ENCODE measurements around the gene TUFT1.
"Not testable (repeated sequence)": the region's sequence is repeated elsewhere in the genome, so short reads cannot be mapped to it uniquely, and the experiment has no call there.

The TUFT1 gene

DNA sequence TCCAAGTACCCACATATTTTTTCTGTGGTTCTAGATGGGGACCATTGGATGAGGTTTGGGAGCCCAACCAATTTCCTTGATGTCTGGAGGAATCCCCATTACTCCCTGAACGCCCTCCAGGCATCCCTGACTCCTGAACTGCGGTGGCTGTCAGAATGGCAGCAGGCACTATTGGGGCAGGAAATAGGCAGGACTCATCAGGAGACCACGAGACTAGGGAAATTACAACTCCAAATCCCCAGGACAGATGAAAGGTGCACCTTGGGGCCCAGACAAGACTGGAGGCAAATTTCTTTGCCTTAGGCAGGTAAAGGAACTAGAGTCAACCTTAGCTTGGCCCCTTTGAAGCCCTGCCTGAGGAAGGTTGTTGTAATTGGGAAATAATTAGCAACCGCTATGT is 27.8 kb upstream of the TUFT1 start:
- in situ Hi-C loops (cut with MboI; ENCODE audit: low sequenced_read_pairs), result no loop called here

DNA sequence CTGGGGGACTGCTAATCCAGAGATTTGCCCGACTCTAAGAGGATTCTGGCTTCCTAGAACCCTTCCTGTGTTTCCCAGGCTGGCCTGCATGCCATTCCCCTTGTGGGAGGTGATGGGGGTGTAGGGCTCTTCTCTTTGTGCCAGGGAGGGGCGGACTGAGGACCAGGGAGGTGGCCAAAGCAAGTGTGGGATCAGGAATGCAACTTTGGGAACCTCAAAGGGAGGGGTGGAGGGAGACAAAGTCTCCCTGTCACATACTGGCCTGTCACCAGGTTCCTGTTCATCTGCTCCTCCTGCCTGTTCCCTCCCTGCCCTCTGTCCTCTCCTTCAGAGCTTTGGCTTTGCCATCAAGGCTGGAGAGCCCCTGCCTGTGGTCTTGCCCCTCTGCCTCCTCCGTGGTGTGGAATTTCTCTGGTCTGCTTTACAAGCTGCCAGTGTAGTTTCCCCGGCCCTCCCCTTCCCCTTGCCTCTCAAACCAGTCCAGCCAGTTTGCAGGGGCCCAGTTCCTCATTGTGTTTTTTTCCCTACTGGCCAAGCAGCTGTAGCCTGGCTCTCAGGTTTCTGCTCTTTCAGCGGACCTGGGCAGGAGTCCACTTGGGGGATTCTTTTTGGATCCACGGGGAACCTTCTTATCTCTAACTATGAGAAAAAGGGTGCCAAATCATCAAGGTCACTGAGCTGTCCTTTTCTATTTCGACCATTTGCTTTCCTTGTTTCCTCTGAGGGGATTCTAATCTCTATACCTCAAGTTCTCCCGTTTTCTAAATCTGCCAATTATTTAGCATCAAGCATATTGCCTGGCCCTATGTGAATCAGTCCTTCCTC is 27.1 kb upstream of the TUFT1 start:
- in situ Hi-C loops (cut with MboI; ENCODE audit: low sequenced_read_pairs), result no loop called here

DNA sequence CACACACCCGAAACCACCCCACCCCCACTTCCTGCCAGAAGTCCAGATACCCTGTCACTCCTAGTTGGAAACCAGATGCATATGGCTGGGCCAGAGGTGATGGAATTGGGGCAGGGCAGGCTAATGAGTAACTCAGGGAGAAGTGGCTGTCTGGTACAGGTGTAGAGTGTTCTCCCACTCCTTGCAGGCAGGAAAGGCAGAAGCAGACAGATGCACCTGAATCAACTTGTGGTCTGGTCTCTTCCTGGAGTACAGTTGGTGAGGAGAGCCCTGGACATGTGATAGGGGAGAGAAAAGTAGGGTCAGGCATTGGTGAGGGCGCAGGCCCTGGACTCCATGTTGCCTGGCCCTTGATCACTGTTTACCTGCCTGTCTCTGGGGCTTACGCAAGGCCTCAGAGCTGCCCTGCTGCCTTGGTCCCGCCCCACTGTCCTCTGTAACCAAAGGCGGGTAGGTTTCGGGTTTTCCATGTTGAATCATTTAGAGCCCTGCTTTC is 26.4 kb upstream of the TUFT1 start:
- in situ Hi-C loops (cut with MboI; ENCODE audit: low sequenced_read_pairs), result no loop called here

DNA sequence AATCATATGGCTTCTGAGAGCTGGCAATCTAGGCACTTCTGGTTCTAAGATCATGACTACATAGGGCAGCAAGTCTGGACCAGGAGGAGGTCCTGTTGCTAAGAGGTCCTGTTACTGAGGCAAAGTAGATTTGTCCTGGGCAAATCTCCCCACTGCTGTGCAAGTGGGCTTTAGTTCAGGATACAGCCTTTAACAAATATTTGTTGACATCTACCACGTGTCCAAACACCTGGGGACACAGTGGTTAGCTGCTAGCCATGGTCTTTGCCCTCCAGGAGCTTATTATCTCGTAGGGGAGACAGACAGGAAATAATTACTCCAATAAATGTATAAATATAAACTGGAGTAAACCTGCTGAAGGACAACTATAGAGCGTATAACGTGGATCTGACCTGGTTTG is 25.7 kb upstream of the TUFT1 start:
- in situ Hi-C loops (cut with MboI; ENCODE audit: low sequenced_read_pairs), result no loop called here

DNA sequence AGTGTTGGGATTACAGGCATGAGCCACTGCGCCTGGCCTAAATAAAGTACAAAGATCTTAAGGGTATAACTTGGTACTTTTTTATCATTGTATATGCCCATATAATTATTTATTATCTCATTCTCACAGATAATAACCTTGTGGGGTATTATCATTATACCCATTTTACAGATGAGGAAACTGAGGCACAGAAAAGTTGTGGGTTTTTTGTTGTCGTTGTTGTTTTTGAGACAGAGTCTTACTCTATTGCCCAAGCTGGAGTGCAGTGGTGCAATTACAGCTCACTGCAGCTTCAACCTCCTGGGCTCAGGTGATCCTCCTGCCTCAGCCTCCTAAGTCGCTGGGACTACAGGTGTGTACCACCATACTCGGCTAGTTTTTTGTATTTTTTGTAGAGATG is 24.8 kb upstream of the TUFT1 start:
- in situ Hi-C loops (cut with MboI; ENCODE audit: low sequenced_read_pairs), result no loop called here

DNA sequence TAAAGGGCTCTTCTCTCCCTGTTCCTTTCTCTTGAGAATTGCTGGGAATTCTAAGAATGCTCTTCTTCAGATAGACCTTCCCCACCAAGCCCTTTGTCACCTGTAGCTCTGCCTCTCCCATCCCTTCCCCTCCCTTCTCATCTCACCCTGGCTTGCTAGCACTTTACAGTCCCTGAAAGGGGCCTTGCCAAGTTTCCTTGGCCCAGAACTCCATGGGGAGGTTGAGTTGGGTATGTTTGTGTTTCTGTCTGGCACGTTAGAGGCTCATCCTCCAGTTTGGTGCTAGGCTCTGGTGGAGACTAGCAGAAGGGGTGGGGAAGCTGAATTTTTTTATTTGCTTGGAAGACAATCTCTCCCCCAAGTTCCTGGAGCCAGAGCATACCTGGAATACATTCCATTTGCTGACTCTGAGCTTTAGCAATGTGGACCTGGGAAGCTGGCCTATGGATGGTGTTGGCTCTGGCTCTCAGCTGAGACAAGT is 24.0 kb upstream of the TUFT1 start:
- in situ Hi-C loops (cut with MboI; ENCODE audit: low sequenced_read_pairs), result no loop called here

DNA sequence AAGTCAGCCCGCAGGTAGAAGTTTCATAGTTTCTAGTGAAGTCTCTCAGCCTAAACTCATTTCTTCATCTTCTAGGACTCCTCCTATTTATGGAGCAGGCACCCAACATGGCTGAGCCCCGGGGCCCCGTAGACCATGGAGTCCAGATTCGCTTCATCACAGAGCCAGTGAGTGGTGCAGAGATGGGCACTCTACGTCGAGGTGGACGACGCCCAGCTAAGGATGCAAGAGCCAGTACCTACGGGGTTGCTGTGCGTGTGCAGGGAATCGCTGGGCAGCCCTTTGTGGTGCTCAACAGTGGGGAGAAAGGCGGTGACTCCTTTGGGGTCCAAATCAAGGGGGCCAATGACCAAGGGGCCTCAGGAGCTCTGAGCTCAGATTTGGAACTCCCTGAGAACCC is 21.7 kb upstream of the TUFT1 start:
- in situ Hi-C loops (cut with MboI; ENCODE audit: low sequenced_read_pairs), result no loop called here

DNA sequence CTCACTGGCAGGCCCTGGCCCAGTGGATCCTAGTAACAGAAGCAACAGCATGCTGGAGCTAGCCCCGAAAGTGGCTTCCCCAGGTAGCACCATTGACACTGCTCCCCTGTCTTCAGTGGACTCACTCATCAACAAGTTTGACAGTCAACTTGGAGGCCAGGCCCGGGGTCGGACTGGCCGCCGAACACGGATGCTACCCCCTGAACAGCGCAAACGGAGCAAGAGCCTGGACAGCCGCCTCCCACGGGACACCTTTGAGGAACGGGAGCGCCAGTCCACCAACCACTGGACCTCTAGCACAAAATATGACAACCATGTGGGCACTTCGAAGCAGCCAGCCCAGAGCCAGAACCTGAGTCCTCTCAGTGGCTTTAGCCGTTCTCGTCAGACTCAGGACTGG is 21.2 kb upstream of the TUFT1 start:
- in situ Hi-C loops (cut with MboI; ENCODE audit: low sequenced_read_pairs), result no loop called here

DNA sequence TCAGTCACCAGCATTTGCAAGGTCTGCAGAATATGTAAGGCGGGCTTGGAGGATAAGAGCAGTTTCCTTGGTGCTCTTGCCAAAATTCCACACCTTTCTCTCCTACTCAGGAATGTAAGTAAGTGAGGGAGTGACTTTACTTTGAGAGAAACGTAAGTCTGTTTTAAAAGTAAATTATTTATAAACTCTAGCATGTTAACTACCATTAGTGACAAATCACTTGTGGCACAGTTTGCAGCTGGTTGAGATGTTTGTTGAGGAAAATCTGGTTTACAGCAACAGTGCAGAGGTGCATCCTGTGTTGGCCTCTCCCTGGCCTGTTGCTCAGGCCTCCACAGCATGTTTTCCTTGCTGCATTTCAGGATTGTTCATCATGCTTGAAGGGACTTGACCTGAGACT is 20.4 kb upstream of the TUFT1 start:
- in situ Hi-C loops (cut with MboI; ENCODE audit: low sequenced_read_pairs), result no loop called here

DNA sequence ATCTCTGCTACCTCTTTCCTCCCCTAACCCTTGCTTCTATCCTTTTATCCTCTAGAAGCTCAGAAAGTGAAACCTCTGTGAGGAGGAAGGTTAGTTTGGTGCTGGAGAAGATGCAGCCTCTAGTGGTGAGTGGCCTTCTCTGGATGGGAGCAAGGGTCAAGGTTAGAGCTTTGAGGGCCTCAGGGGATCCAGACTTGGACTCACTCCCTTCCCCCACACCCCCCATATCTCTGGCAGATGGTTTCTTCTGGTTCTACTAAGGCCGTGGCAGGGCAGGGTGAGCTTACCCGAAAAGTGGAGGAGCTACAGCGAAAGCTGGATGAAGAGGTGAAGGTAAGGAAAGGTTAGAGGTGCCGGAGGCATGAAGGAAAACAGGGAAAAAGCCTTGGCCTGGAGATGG is 19.8 kb upstream of the TUFT1 start:
- in situ Hi-C loops (cut with MboI; ENCODE audit: low sequenced_read_pairs), result no loop called here

DNA sequence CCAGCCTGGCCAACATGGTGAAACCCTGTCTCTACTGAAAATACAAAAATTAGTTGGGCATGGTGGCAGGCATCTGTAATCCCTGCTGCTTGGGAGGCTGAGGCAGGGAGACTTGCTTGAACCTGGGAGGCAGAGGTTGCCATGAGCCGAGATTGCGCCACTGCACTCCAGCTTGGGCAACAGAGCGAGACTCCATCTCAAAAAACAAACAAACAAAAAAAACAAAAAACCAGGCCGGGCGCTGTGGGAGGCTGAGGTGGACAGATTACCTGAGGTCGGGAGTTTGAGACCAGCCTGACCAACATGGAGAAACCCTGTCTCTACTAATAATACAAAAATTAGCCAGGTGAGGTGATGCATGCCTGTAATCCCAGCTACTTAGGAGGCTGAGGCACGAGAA is 17.7 kb upstream of the TUFT1 start:
- in situ Hi-C loops (cut with MboI; ENCODE audit: low sequenced_read_pairs), result not testable (repeated sequence)

DNA sequence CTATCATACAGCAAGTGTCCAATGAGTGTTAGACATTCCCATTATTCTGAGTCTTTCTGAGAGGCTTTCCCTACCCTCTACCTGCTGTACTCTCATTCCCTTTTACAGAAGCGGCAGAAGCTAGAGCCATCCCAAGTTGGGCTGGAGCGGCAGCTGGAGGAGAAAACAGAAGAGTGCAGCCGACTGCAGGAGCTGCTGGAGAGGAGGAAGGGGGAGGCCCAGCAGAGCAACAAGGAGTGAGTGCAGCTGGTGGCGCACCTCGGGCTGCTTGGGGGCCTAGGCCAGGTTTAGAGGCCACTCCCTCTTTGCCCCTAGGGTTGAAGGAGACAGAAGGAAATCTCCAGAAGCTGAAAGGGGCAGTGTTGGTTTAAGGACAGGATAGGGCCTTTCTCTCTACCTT is 16.8 kb upstream of the TUFT1 start:
- in situ Hi-C loops (cut with MboI; ENCODE audit: low sequenced_read_pairs), result no loop called here

DNA sequence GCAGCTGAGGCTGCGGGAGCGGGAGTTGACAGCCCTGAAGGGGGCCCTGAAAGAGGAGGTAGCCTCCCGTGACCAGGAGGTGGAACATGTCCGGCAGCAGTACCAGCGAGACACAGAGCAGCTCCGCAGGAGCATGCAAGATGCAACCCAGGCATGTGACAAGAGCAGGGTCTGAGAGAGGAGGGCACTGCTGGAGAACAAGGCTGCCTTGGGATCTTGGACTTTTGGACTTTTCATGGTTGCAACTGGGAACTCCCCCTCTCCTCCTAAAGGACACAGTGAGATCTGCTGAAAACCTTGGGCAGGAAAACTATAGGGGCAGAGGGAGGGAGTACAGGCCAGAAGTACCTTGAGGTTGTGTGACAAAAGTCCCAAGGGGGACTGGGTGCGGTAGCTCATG is 15.4 kb upstream of the TUFT1 start:
- in situ Hi-C loops (cut with MboI; ENCODE audit: low sequenced_read_pairs), result loop anchor here (25.0 kb wide), 1 partner anchor 313 kb away; the partner anchor contains the start of genes C2CD4D and RORC

DNA sequence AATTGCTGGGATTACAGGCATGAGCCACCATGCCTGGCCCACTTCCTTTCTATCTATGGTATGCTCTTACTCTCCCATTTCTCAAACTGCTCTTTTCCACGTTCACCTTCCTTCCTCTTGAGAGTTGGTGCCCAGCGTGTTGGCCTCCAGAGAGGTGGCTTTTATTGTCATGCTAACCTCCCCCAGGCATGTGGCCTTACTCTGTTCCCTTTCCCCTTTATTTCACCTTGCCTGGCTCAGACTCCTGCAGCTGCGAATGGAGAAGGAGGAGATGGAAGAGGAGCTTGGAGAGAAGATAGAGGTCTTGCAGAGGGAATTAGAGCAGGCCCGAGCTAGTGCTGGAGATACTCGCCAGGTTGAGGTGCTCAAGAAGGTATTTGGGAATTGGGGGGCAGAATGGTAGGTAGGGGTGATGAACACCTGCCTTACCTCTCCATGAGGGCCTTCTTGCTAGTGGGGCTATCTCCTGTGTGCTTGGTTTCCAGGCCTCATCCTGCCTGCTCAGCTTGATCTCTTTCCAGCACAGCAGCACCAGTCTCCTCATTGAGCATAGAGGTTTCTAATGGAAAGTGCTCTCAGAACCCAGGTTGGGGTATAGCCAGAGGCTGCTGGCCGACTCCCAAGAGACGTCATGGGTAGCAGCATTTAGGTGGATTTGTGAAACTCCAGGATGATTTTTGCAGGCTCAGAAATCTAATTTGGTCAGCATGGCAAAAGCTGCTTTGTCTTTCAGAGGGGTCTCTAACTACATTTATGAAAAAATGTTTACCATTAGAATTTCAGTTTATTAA is 13.2 kb upstream of the TUFT1 start:
- in situ Hi-C loops (cut with MboI; ENCODE audit: low sequenced_read_pairs), result loop anchor here (25.0 kb wide), 1 partner anchor 310 kb away; the partner anchor contains the start of genes C2CD4D and RORC

DNA sequence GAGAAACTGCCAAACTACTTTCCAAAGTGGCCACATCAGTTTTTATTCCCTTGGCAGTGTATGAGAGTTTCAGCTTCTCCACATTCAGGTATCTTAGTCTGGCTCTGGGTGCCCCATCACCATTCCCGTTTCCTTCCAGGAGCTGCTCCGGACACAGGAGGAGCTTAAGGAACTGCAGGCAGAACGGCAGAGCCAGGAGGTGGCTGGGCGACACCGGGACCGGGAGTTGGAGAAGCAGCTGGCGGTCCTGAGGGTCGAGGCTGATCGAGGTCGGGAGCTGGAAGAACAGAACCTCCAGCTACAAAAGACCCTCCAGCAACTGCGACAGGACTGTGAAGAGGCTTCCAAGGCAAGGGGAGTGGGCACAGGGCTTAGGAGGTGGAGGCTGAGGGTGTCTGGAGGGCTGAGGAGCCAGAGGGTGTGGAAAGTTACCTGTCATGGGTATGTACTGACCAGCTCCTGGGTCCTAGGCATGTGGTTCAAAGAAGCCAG is 10.9 kb upstream of the TUFT1 start:
- in situ Hi-C loops (cut with MboI; ENCODE audit: low sequenced_read_pairs), result loop anchor here (25.0 kb wide), 1 partner anchor 308 kb away; the partner anchor contains the start of genes C2CD4D and RORC

DNA sequence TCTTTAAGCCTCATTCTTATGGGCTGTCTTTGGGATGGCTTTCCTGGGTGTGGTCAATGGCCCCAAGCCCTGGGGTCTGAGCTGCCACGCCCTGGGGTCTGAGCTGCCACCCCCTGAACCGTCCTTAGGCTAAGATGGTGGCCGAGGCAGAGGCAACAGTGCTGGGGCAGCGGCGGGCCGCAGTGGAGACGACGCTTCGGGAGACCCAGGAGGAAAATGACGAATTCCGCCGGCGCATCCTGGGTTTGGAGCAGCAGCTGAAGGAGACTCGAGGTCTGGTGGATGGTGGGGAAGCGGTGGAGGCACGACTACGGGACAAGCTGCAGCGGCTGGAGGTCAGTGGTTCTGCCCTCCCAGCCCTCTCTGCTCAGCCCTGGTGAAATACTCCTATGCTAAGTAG is 10.3 kb upstream of the TUFT1 start:
- in situ Hi-C loops (cut with MboI; ENCODE audit: low sequenced_read_pairs), result loop anchor here (25.0 kb wide), 1 partner anchor 308 kb away; the partner anchor contains the start of genes C2CD4D and RORC

DNA sequence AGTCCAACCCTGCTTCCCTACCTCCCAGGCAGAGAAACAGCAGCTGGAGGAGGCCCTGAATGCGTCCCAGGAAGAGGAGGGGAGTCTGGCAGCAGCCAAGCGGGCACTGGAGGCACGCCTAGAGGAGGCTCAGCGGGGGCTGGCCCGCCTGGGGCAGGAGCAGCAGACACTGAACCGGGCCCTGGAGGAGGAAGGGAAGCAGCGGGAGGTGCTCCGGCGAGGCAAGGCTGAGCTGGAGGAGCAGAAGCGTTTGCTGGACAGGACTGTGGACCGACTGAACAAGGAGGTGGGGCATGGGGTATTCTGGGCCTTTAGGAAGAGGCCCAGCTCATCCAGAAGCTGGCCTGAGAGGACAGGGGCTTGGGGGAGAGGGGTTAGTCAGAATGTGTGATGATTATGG is 9.6 kb upstream of the TUFT1 start:
- in situ Hi-C loops (cut with MboI; ENCODE audit: low sequenced_read_pairs), result loop anchor here (25.0 kb wide), 1 partner anchor 307 kb away; the partner anchor contains the start of genes C2CD4D and RORC

DNA sequence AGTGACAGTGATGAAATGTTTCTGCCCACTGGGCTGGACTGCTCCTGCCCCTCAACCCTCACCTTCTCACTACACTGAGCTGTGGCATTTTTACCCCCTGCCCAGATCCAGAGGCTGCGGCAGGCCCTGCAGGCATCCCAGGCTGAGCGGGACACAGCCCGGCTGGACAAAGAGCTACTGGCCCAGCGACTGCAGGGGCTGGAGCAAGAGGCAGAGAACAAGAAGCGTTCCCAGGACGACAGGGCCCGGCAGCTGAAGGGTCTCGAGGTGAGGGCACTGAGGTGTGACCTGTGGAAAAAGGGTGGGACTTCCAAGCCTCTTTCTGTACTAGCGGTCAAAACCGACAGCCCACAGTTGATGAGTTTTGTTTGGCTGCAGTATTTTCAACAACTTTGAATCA is 6.2 kb upstream of the TUFT1 start:
- in situ Hi-C loops (cut with MboI; ENCODE audit: low sequenced_read_pairs), result loop anchor here (25.0 kb wide), 1 partner anchor 303 kb away; the partner anchor contains the start of genes C2CD4D and RORC

DNA sequence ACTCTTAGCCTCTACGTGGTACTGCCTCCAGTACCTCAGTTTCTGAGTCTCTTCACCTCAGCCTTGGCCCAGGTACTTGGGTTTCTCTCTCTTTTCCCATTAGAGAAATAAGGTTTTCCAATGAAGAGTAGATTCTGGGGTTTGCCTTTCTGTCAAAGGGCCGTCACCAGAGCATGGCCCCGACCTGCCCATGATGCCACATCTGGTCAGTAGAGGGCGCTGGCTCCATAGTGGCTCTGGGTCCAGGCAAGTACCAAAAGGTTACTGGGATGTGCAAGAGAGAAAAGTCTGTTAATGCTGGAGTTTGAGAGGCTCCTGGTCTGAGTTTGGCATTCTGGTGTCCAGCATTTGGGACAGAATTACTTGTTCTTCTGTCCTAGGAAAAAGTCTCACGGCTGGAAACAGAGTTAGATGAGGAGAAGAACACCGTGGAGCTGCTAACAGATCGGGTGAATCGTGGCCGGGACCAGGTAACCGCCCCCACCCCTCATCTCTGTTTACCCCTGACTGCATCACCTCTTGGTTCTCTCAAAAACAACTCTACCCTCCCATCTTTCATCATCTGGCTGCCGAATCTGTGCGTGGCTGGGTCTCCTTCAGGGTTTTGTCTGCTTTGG is 5.3 kb upstream of the TUFT1 start:
- in situ Hi-C loops (cut with MboI; ENCODE audit: low sequenced_read_pairs), result loop anchor here (25.0 kb wide), 1 partner anchor 303 kb away; the partner anchor contains the start of genes C2CD4D and RORC

All from HL-60/S4 treated with phorbol 12-myristate 13-acetate at 8.2 ng/mL for 4 days and 3 days (cell line).